Osteoblast (primary cell): ENCODE results near the gene FXYD1. TPM values are rescaled to one million over a fixed set of nuclear protein-coding genes. Genes with fewer than 3 reads are reported as not detected.

Experiments
- DNase-seq: peaks from one replicate; pipeline ENCODE4 v3.0.0; 2011; ENCODE audit warnings: low spot score, mixed read lengths; ENCODE audit not compliant: insufficient read length; ENCODE audit errors: missing footprints
- H2AFZ ChIP-seq: 2 replicates; pipeline ENCODE4 v1.6.0; 2011; ENCODE audit warnings: mild to moderate bottlenecking, low read length
- H3K27ac ChIP-seq: 2 replicates; pipeline ENCODE4 v1.5.1; 2011; ENCODE audit warnings: mild to moderate bottlenecking, low read depth, low read length, moderate library complexity
- H3K27me3 ChIP-seq: 2 replicates; pipeline ENCODE4 v1.6.0; 2012; ENCODE audit warnings: mild to moderate bottlenecking, control low read depth, inconsistent platforms, low read length, moderate library complexity; ENCODE audit not compliant: insufficient read depth
- H3K36me3 ChIP-seq: 2 replicates; pipeline ENCODE4 v1.5.1; 2011; ENCODE audit warnings: mild to moderate bottlenecking, low read length, control low read depth, moderate library complexity; ENCODE audit not compliant: insufficient read depth
- H3K4me1 ChIP-seq: 2 replicates; pipeline ENCODE4 v1.5.1; 2011; ENCODE audit warnings: mild to moderate bottlenecking, low read length, control low read depth, moderate library complexity; ENCODE audit not compliant: insufficient read depth
- H3K4me2 ChIP-seq: 2 replicates; pipeline ENCODE4 v1.6.0; 2011; ENCODE audit warnings: mild to moderate bottlenecking, low read length; ENCODE audit not compliant: insufficient read depth
- H3K4me3 ChIP-seq: fragments of 200-600 bp; sonication (generic); 3 replicates; pipeline ENCODE4 v1.5.1; 2012; ENCODE audit warnings: mild to moderate bottlenecking, low read length, inconsistent platforms; ENCODE audit not compliant: insufficient read depth
- H3K79me2 ChIP-seq: 2 replicates; pipeline ENCODE4 v1.6.0; 2012; ENCODE audit warnings: mild to moderate bottlenecking, low read length, control low read depth, inconsistent platforms; ENCODE audit not compliant: insufficient read depth
- H3K9me3 ChIP-seq: 2 replicates; pipeline ENCODE4 v1.5.1; 2011; ENCODE audit warnings: low read depth, low read length, control low read depth
- H4K20me1 ChIP-seq: 2 replicates; pipeline ENCODE4 v1.6.0; 2012; ENCODE audit warnings: mild to moderate bottlenecking, low read length, control low read depth; ENCODE audit not compliant: insufficient read depth
- total RNA-seq: library from RNA; depleted of rRNA; stranded (reverse); fragments of >200 nt; gene quantifications from 2 replicates; pipeline ENCODE4 v1.2.3, GENCODE V29; 2012
- TF ChIP-seq, protein P1 (sequence below): IDR thresholded peaks from 2 replicates; pipeline ENCODE4 v1.5.1; 2011; ENCODE audit warnings: mild to moderate bottlenecking, low read depth, low read length, moderate library complexity; ENCODE audit errors: extremely low read depth

FXYD1 gene
- total RNA-seq, 1 donor: not detected

DNA sequence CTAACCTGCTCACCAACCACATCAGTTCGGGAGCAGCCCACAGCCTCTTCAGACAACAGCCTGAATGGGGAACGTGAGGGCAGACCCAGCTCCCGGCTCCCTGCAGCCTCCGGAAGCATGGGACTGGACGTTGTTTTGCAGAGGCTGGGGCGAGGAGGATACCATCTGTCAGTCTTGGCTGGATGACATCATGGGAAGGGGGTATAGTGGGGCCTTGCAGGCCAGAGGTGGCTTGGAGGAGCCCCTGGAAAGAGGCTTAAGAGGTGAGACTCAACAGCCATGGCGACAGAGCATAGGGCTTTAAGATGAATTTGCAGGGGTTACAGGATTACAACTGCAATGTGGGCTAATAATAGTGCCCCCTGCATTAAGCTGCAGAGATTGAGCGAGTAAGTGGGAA is 21.5 kb upstream of the FXYD1 start:
- no peak overlapping the region for H2AFZ ChIP-seq
- H3K4me1 ChIP-seq: peaks cover 13% of the 10 kb centered on the region
- H3K9me3 ChIP-seq: no peaks in the 10 kb centered on the region
- H4K20me1 ChIP-seq: no peaks in the 10 kb centered on the region
- H3K79me2 ChIP-seq: no peaks in the 10 kb centered on the region
- DNase-seq: no peak
- H3K4me2 ChIP-seq: no peak overlapping the region
- no peak overlapping the region for H3K27ac ChIP-seq
- no peak overlapping the region for H3K4me3 ChIP-seq
- no peaks in the 10 kb centered on the region for H3K36me3 ChIP-seq
- TF ChIP-seq, protein P1, sequence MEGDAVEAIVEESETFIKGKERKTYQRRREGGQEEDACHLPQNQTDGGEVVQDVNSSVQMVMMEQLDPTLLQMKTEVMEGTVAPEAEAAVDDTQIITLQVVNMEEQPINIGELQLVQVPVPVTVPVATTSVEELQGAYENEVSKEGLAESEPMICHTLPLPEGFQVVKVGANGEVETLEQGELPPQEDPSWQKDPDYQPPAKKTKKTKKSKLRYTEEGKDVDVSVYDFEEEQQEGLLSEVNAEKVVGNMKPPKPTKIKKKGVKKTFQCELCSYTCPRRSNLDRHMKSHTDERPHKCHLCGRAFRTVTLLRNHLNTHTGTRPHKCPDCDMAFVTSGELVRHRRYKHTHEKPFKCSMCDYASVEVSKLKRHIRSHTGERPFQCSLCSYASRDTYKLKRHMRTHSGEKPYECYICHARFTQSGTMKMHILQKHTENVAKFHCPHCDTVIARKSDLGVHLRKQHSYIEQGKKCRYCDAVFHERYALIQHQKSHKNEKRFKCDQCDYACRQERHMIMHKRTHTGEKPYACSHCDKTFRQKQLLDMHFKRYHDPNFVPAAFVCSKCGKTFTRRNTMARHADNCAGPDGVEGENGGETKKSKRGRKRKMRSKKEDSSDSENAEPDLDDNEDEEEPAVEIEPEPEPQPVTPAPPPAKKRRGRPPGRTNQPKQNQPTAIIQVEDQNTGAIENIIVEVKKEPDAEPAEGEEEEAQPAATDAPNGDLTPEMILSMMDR: no peak
- peaks cover 14% of the 10 kb centered on the region for H3K27me3 ChIP-seq

DNA sequence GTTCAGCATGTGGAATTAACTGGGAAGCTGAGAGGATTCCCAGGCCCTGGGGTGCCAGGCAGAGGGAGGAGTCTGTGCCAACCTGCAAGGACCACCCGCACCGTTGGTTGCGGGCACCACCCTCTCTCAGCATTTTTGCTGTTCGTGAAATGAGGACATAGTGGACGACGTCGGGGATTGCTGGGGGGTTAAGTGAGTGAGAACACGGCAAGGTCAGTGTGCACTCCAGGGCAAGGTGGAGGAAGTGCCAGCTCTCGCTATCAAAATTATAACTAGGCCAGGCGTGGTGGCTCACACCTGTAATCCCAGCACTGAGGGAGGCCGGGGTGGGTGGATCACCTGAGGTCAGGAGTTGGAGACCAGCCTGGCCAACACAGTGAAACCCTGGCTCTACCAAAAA is 20.8 kb upstream of the FXYD1 start:
- TF ChIP-seq, protein P1: no peak
- no peaks in the 10 kb centered on the region for H3K36me3 ChIP-seq

GRCh38 chr19:35118268-35119020 is 20.2 kb upstream of the FXYD1 start:
- H3K27me3 ChIP-seq: peaks cover 14% of the 10 kb centered on the region
- H3K4me1 ChIP-seq: peaks cover 25% of the 10 kb centered on the region
- H3K9me3 ChIP-seq: no peaks in the 10 kb centered on the region
- H3K36me3 ChIP-seq: no peaks in the 10 kb centered on the region
- no peak overlapping the region for H3K27ac ChIP-seq
- H3K79me2 ChIP-seq: no peaks in the 10 kb centered on the region
- no peaks in the 10 kb centered on the region for H4K20me1 ChIP-seq
- TF ChIP-seq, protein P1: no peak
- H3K4me2 ChIP-seq: no peak overlapping the region
- no peak overlapping the region for H3K4me3 ChIP-seq
- DNase-seq: no peak
- no peak overlapping the region for H2AFZ ChIP-seq

More for the DNA sequence above, 20.8 kb upstream of the FXYD1 start:
- no peak for DNase-seq
- Histone ChIP-seq H3K4me1 (peaks cover 18% of the 10 kb centered on the region), H3K27me3 (peaks cover 14% of the 10 kb centered on the region), H2AFZ (no peak overlapping the region), H3K4me2 (no peak overlapping the region), H3K27ac (no peak overlapping the region), H3K4me3 (no peak overlapping the region), H3K9me3 (no peaks in the 10 kb centered on the region), H4K20me1 (no peaks in the 10 kb centered on the region), H3K79me2 (no peaks in the 10 kb centered on the region)

DNA sequence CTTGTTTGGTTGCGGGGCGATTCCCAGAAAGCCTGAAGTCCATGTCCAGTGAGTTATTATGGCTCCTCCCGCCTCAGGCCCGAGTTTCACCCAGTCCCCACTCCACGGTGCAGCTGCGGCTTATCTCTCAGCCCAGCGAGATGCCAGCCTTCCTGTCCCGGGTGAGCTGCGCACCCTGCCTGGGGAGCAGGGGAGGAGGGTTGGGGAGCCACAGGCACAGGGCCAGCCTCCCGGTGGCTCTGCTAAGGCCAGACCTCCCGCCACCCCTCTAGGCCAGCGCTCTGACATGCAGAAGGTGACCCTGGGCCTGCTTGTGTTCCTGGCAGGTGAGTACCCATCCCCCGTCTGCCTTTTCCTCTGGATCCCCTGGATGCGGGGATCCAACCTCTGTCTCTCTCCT is 19.5 kb upstream of the FXYD1 start:
- DNase-seq: no peak
- H2AFZ ChIP-seq: no peak overlapping the region
- H3K4me1 ChIP-seq: peaks cover 31% of the 10 kb centered on the region
- H3K9me3 ChIP-seq: no peaks in the 10 kb centered on the region
- H3K79me2 ChIP-seq: no peaks in the 10 kb centered on the region
- TF ChIP-seq, protein P1: no peak
- peaks cover 14% of the 10 kb centered on the region for H3K27me3 ChIP-seq
- no peaks in the 10 kb centered on the region for H4K20me1 ChIP-seq
- no peak overlapping the region for H3K4me2 ChIP-seq
- no peak overlapping the region for H3K27ac ChIP-seq
- H3K4me3 ChIP-seq: no peak overlapping the region
- H3K36me3 ChIP-seq: no peaks in the 10 kb centered on the region
